ENCODE results near the gene MPPE1. TPM values are rescaled to one million over a fixed set of nuclear protein-coding genes. Genes with fewer than 3 reads are reported as not detected.
A peak's percentile ranks its signal among the peaks of the same experiment; 100 is the strongest.

The MPPE1 gene, protein sequence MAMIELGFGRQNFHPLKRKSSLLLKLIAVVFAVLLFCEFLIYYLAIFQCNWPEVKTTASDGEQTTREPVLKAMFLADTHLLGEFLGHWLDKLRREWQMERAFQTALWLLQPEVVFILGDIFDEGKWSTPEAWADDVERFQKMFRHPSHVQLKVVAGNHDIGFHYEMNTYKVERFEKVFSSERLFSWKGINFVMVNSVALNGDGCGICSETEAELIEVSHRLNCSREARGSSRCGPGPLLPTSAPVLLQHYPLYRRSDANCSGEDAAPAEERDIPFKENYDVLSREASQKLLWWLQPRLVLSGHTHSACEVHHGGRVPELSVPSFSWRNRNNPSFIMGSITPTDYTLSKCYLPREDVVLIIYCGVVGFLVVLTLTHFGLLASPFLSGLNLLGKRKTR
- polyA plus RNA-seq (2011; rRNA removed), result 21.1 and 21.9 TPM in 2 replicates
- 12.0 and 17.6 TPM in 2 replicates for polyA minus RNA-seq (2011; rRNA and poly(A)+ RNA removed)

- DNase-seq (ENCODE audit: low read depth, low spot score), result peak; percentile 43
- H3K4me3 ChIP-seq (ENCODE audit: low read depth, low read length), result peak within 1 kb of the TSS; percentile 79
- H3K27me3 ChIP-seq (ENCODE audit: control insufficient read depth, insufficient read depth, low read length), result no peaks in the 10 kb centered on the region
- 0 out of 2 replicates have a peak, but pooled peaks have one; percentile 7 for TF ChIP-seq CTCF (IDR thresholded peaks at IDR 0.05; ENCODE audit: low read depth, low read length)
- POLR2A ChIA-PET, result interaction anchor here (1.2 kb wide), 1 partner anchor 16 kb away, joined by 3 read pairs; no protein-coding TSS in a partner anchor
- CTCF ChIA-PET, result interaction anchor here (1.9 kb wide), 1 partner anchor 29 kb away, joined by 7 read pairs; no protein-coding TSS in a partner anchor
- H3K27ac ChIP-seq (ENCODE audit: low read depth, low read length), result peak within 1 kb of the TSS; percentile 93
- H3K9me3 ChIP-seq (ENCODE audit: control insufficient read depth, insufficient read depth, low read length), result no peaks in the 10 kb centered on the region; the same call in 1 of the 2 replicates
Measured at GRCh38 chr18:11908182-11909060, at the start of gene MPPE1. MPPE1 (minus strand) TSS chr18:11908317; CDS start chr18:11897264, 11,053 bp downstream.

GRCh38 chr18:11957636-11958035, 49.5 kb upstream of the MPPE1 start:
- no peak overlapping the region for H3K27ac ChIP-seq (ENCODE audit: low read depth, low read length)
- no peaks in the 10 kb centered on the region for H3K27me3 ChIP-seq (ENCODE audit: control insufficient read depth, insufficient read depth, low read length)
- peaks cover 17% of the 10 kb centered on the region for H3K9me3 ChIP-seq (ENCODE audit: control insufficient read depth, insufficient read depth, low read length)
- DNase-seq (ENCODE audit: low read depth, low spot score), result no peak
- ChIA-PET CTCF (interaction anchor here (1.1 kb wide), 1 partner anchor 37 kb away, joined by 3 read pairs; no protein-coding TSS in a partner anchor), POLR2A (no interaction called here)
- TF ChIP-seq CTCF (IDR thresholded peaks at IDR 0.05; ENCODE audit: low read depth, low read length), result no peak
- H3K4me3 ChIP-seq (ENCODE audit: low read depth, low read length), result no peak overlapping the region

- no peak for TF ChIP-seq CTCF (IDR thresholded peaks at IDR 0.05; ENCODE audit: low read depth, low read length)
- ChIA-PET POLR2A (interaction anchor here (2.7 kb wide), 1 partner anchor 24 kb away, joined by 11 read pairs; the partner anchor contains the start of gene IMPA2), CTCF (interaction anchor here (3.5 kb wide), 1 partner anchor 19 kb away, joined by 16 read pairs; no protein-coding TSS in a partner anchor)
- no peak overlapping the region for H3K4me3 ChIP-seq (ENCODE audit: low read depth, low read length)
- H3K27me3 ChIP-seq (ENCODE audit: control insufficient read depth, insufficient read depth, low read length), result no peaks in the 10 kb centered on the region
- no peak for DNase-seq (ENCODE audit: low read depth, low spot score)
- H3K9me3 ChIP-seq (ENCODE audit: control insufficient read depth, insufficient read depth, low read length), result peaks cover 17% of the 10 kb centered on the region
- H3K27ac ChIP-seq (ENCODE audit: low read depth, low read length), result no peak overlapping the region
Measured at GRCh38 chr18:11956371-11957308, 48.5 kb upstream of the MPPE1 start.

- Histone ChIP-seq H3K9me3 (ENCODE audit: control insufficient read depth, insufficient read depth, low read length) (peaks cover 17% of the 10 kb centered on the region), H3K27ac (ENCODE audit: low read depth, low read length) (peak overlapping the region; percentile 75), H3K4me3 (ENCODE audit: low read depth, low read length) (no peak overlapping the region), H3K27me3 (ENCODE audit: control insufficient read depth, insufficient read depth, low read length) (no peaks in the 10 kb centered on the region)
- no peak for TF ChIP-seq CTCF (IDR thresholded peaks at IDR 0.05; ENCODE audit: low read depth, low read length)
- peak; percentile 67 for DNase-seq (ENCODE audit: low read depth, low spot score)
- ChIA-PET CTCF (interaction anchor here (1.9 to 3.5 kb wide), 2 partner anchors 17 to 40 kb away, joined by 8 to 16 read pairs; no protein-coding TSS in a partner anchor), POLR2A (interaction anchor here (2.7 kb wide), 1 partner anchor 25 kb away, joined by 11 read pairs; the partner anchor contains the start of gene IMPA2)
Measured at GRCh38 chr18:11955239-11956029, 47.3 kb upstream of the MPPE1 start.
